ENCODE results near the gene CALHM6. TPM values are rescaled to one million over a fixed set of nuclear protein-coding genes. Genes with fewer than 3 reads are reported as not detected.

CALHM6 gene
- total RNA-seq, 2 donors from 2014 or later = 5.3 to 6.0 TPM

- H3K4me1 Mint-ChIP-seq (ENCODE audit: low read depth) = peaks cover 24% of the 10 kb centered on the region
- no peaks in the 10 kb centered on the region for H3K36me3 Mint-ChIP-seq (ENCODE audit: insufficient read depth in 2 of 2)
- H3K27me3 Mint-ChIP-seq (ENCODE audit: low read depth) = peaks cover 36% of the 10 kb centered on the region
- no peak for ATAC-seq (replicated peaks in 1 of 2)
- H3K9me3 Mint-ChIP-seq = no peaks in the 10 kb centered on the region
- peak overlapping the region; percentile 29 for H3K27ac Mint-ChIP-seq
- DNase-seq = no peak
- no peak overlapping the region for H3K4me3 Mint-ChIP-seq
Measured at GRCh38 chr6:116450185-116450710, 10.9 kb upstream of the CALHM6 start.

- no peak for ATAC-seq (replicated peaks in 1 of 2)
Measured at GRCh38 chr6:116450769-116451740, 10.1 kb upstream of the CALHM6 start.

GRCh38 chr6:116451916-116452315 lies 9.3 kb upstream of the CALHM6 start:
- DNase-seq = no peak
- ATAC-seq (replicated peaks in 1 of 2) = no peak
- H3K9me3 Mint-ChIP-seq = no peaks in the 10 kb centered on the region
- no peak overlapping the region for H3K27ac Mint-ChIP-seq
- H3K36me3 Mint-ChIP-seq (ENCODE audit: insufficient read depth in 2 of 2) = no peaks in the 10 kb centered on the region
- H3K4me3 Mint-ChIP-seq = no peak overlapping the region
- H3K4me1 Mint-ChIP-seq (ENCODE audit: low read depth) = peaks cover 24% of the 10 kb centered on the region
- H3K27me3 Mint-ChIP-seq (ENCODE audit: low read depth) = peaks cover 36% of the 10 kb centered on the region

More at GRCh38 chr6:116450769-116451740, 10.1 kb upstream of the CALHM6 start:
- H3K27ac Mint-ChIP-seq = no peak overlapping the region
- H3K9me3 Mint-ChIP-seq = no peaks in the 10 kb centered on the region
- peaks cover 24% of the 10 kb centered on the region for H3K4me1 Mint-ChIP-seq (ENCODE audit: low read depth)
- H3K27me3 Mint-ChIP-seq (ENCODE audit: low read depth) = peaks cover 36% of the 10 kb centered on the region
- H3K4me3 Mint-ChIP-seq = no peak overlapping the region
- no peak for DNase-seq
- no peaks in the 10 kb centered on the region for H3K36me3 Mint-ChIP-seq (ENCODE audit: insufficient read depth in 2 of 2)

GRCh38 chr6:116452531-116452930 lies 8.6 kb upstream of the CALHM6 start:
- H3K27me3 Mint-ChIP-seq (ENCODE audit: low read depth) = peaks cover 36% of the 10 kb centered on the region
- DNase-seq = no peak

GRCh38 chr6:116456106-116456505 lies 5.1 kb upstream of the CALHM6 start:
- Mint-ChIP-seq H3K27ac (no peak overlapping the region), H3K36me3 (ENCODE audit: insufficient read depth in 2 of 2) (peaks cover 0 to 2% of the 10 kb centered on the region in 2 donors), H3K4me1 (ENCODE audit: low read depth) (peaks cover 15% of the 10 kb centered on the region), H3K27me3 (ENCODE audit: low read depth) (peaks cover 18% of the 10 kb centered on the region), H3K4me3 (no peak overlapping the region), H3K9me3 (no peaks in the 10 kb centered on the region)
- DNase-seq (no peak), ATAC-seq (replicated peaks in 1 of 2) (no peak)

More at GRCh38 chr6:116452531-116452930, 8.6 kb upstream of the CALHM6 start:
- H3K36me3 Mint-ChIP-seq (ENCODE audit: insufficient read depth in 2 of 2) = no peaks in the 10 kb centered on the region
- H3K4me3 Mint-ChIP-seq = no peak overlapping the region
- H3K27ac Mint-ChIP-seq = no peak overlapping the region
- H3K4me1 Mint-ChIP-seq (ENCODE audit: low read depth) = peaks cover 28% of the 10 kb centered on the region
- ATAC-seq (replicated peaks in 1 of 2) = no peak
- H3K9me3 Mint-ChIP-seq = no peaks in the 10 kb centered on the region

GRCh38 chr6:116456927-116457326 lies 4.2 kb upstream of the CALHM6 start:
- H3K27ac Mint-ChIP-seq = no peak overlapping the region
- H3K4me3 Mint-ChIP-seq = no peak overlapping the region
- peaks cover 18% of the 10 kb centered on the region for H3K4me1 Mint-ChIP-seq (ENCODE audit: low read depth)
- H3K36me3 Mint-ChIP-seq (ENCODE audit: insufficient read depth in 2 of 2) = peaks cover 0 to 4% of the 10 kb centered on the region in 2 donors
- H3K9me3 Mint-ChIP-seq = no peaks in the 10 kb centered on the region
- ATAC-seq (replicated peaks in 1 of 2) = no peak
- peaks cover 24% of the 10 kb centered on the region for H3K27me3 Mint-ChIP-seq (ENCODE audit: low read depth)
- DNase-seq = no peak

GRCh38 chr6:116458264-116458663 lies 2.9 kb upstream of the CALHM6 start:
- H3K36me3 Mint-ChIP-seq (ENCODE audit: insufficient read depth in 2 of 2) = peaks cover 0 to 4% of the 10 kb centered on the region in 2 donors

GRCh38 chr6:116459927-116460326 lies 1.2 kb upstream of the CALHM6 start:
- H3K4me3 Mint-ChIP-seq = no peak overlapping the region
- H3K36me3 Mint-ChIP-seq (ENCODE audit: insufficient read depth in 2 of 2) = peaks cover 0 to 4% of the 10 kb centered on the region in 2 donors
- ATAC-seq (replicated peaks in 1 of 2) = no peak
- no peak for DNase-seq
- no peak overlapping the region for H3K27ac Mint-ChIP-seq
- H3K27me3 Mint-ChIP-seq (ENCODE audit: low read depth) = peaks cover 16% of the 10 kb centered on the region
- peaks cover 36% of the 10 kb centered on the region for H3K4me1 Mint-ChIP-seq (ENCODE audit: low read depth)
- no peaks in the 10 kb centered on the region for H3K9me3 Mint-ChIP-seq

More at GRCh38 chr6:116458264-116458663, 2.9 kb upstream of the CALHM6 start:
- ATAC-seq (replicated peaks in 1 of 2) (no peak), DNase-seq (no peak)
- H3K27me3 Mint-ChIP-seq (ENCODE audit: low read depth) = peaks cover 26% of the 10 kb centered on the region
- no peak overlapping the region for H3K27ac Mint-ChIP-seq
- H3K4me1 Mint-ChIP-seq (ENCODE audit: low read depth) = peaks cover 24% of the 10 kb centered on the region
- H3K9me3 Mint-ChIP-seq = no peaks in the 10 kb centered on the region
- H3K4me3 Mint-ChIP-seq = no peak overlapping the region

- no peak overlapping the region for H3K27ac Mint-ChIP-seq
Measured at GRCh38 chr6:116461932-116462885, 1.0 kb downstream of the CALHM6 start.

GRCh38 chr6:116463301-116463700 lies 2.1 kb downstream of the CALHM6 start:
- H3K36me3 Mint-ChIP-seq (ENCODE audit: insufficient read depth in 2 of 2) = peaks cover 0 to 4% of the 10 kb centered on the region in 2 donors
- H3K4me1 Mint-ChIP-seq (ENCODE audit: low read depth) = peaks cover 37% of the 10 kb centered on the region
- no peak overlapping the region for H3K4me3 Mint-ChIP-seq
- H3K27me3 Mint-ChIP-seq (ENCODE audit: low read depth) = peaks cover 16% of the 10 kb centered on the region
- H3K27ac Mint-ChIP-seq = no peak overlapping the region
- DNase-seq = no peak
- H3K9me3 Mint-ChIP-seq = no peaks in the 10 kb centered on the region
- ATAC-seq (replicated peaks in 1 of 2) = no peak

More at GRCh38 chr6:116461932-116462885, 1.0 kb downstream of the CALHM6 start:
- Mint-ChIP-seq H3K4me3 (peak overlapping the region; percentile 78 to 84), H3K36me3 (ENCODE audit: insufficient read depth in 2 of 2) (peaks cover 0 to 4% of the 10 kb centered on the region in 2 donors), H3K9me3 (no peaks in the 10 kb centered on the region), H3K4me1 (ENCODE audit: low read depth) (peaks cover 41% of the 10 kb centered on the region), H3K27me3 (ENCODE audit: low read depth) (peaks cover 16% of the 10 kb centered on the region)
- DNase-seq (peak; percentile 68 to 72), ATAC-seq (replicated peaks in 1 of 2) (peak; percentile 95 to 96)

- H3K27me3 Mint-ChIP-seq (ENCODE audit: low read depth) = peaks cover 16% of the 10 kb centered on the region
- H3K36me3 Mint-ChIP-seq (ENCODE audit: insufficient read depth in 2 of 2) = peaks cover 0 to 4% of the 10 kb centered on the region in 2 donors
- H3K4me3 Mint-ChIP-seq = no peak overlapping the region
- H3K9me3 Mint-ChIP-seq = no peaks in the 10 kb centered on the region
- H3K4me1 Mint-ChIP-seq (ENCODE audit: low read depth) = peaks cover 37% of the 10 kb centered on the region
- DNase-seq = peak in 1 of 2 donors; percentile 12
- no peak for ATAC-seq (replicated peaks in 1 of 2)
- H3K27ac Mint-ChIP-seq = no peak overlapping the region
Measured at GRCh38 chr6:116465246-116465645, 4.1 kb downstream of the CALHM6 start.

- Mint-ChIP-seq H3K27ac (no peak overlapping the region), H3K27me3 (ENCODE audit: low read depth) (peaks cover 5% of the 10 kb centered on the region), H3K36me3 (ENCODE audit: insufficient read depth in 2 of 2) (no peaks in the 10 kb centered on the region), H3K4me3 (no peak overlapping the region), H3K9me3 (no peaks in the 10 kb centered on the region), H3K4me1 (ENCODE audit: low read depth) (peaks cover 26% of the 10 kb centered on the region)
- ATAC-seq (replicated peaks in 1 of 2) = peak in 1 of 2 donors; percentile 29
- DNase-seq = no peak
Measured at GRCh38 chr6:116467096-116467495, 5.9 kb downstream of the CALHM6 start.

All from activated T-cell treated with anti-CD3 and anti-CD28 coated beads, Interleukin-2, amount 50 U/mL, for 72 hours (primary cell).